Measurements from ENCODE around the gene DYNC1I1. TPM values are rescaled to one million over a fixed set of nuclear protein-coding genes. Genes with fewer than 3 reads are reported as not detected.

Gene DYNC1I1
- total and polyA plus RNA-seq, 2 of the 13 experiments (the other 11 are each of a cell fraction or from before 2014, with no cell fraction given): not detected

DNA sequence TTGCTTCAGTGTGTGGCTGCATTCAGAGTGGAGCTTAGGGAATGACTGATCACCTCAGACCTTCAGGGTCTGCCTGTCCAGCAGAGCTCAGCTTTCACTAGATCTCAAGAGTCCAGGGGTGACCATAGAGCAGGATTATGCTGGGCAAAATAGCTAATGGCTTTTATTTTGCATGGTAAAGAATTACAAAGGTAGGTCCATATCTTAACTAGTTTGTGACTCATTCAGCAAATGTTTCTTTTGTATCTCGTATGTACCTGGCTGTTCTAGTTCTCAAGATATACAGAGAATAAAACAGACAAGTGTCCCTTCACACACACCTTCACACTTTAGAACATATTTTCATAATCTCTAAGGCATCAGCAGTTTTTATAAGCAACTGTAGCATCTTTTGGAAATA lies 180.5 kb downstream of the DYNC1I1 start:
- Histone ChIP-seq H3K27me3 (ENCODE audit: control insufficient read depth in 1 of 2, insufficient read depth in 2 of 2, low read length in 2 of 2) (no peaks in the 10 kb centered on the region), H3K27ac (ENCODE audit: extremely low read length, insufficient read depth, low read length) (no peak overlapping the region), H4K20me1 (ENCODE audit: insufficient read depth, low read length) (no peaks in the 10 kb centered on the region), H3K4me2 (ENCODE audit: low read depth, low read length) (no peak overlapping the region), H3K4me3 (replicated peaks in 1 of 3; ENCODE audit: insufficient read depth in 1 of 3, low read depth in 2 of 3, low read length in 3 of 3) (no peak overlapping the region), H3K9me3 (ENCODE audit: low read length) (no peaks in the 10 kb centered on the region), H3K79me2 (ENCODE audit: insufficient read depth, low read length) (no peaks in the 10 kb centered on the region), H3K4me1 (ENCODE audit: insufficient read depth, low read length) (no peaks in the 10 kb centered on the region), H2AFZ (ENCODE audit: low read length) (no peak overlapping the region), H3K9ac (ENCODE audit: insufficient read depth, low read depth, low read length) (no peak overlapping the region), H3K36me3 (replicated peaks in 1 of 2; ENCODE audit: control insufficient read depth in 1 of 2, insufficient read depth in 2 of 2, low read length in 2 of 2) (no peaks in the 10 kb centered on the region)
- FAIRE-seq: no peak
- no peak for DNase-seq (ENCODE audit: low spot score)
- in situ Hi-C loops (cut with HindIII; ENCODE audit: extremely low pct_ligation_motif_present, low pct_unique_long_range_greater_than_20kb) (no loop called here), intact Hi-C loops (cut with micrococcal nuclease; ENCODE audit: unreplicated experiment) (no loop called here)
- no TSS peak for BruUV-seq (replicated peaks)
- ChIA-PET POLR2A (no interaction called here), CTCF (ENCODE audit: low intra/inter-chr PET ratio, low total read pairs) (no interaction called here)
- WGBS (ENCODE audit: low lambda C conversion rate): 7% methylated on average over 1 of the region's 1 CpG
- no peak for ATAC-seq
- TF ChIP-seq, protein P1, sequence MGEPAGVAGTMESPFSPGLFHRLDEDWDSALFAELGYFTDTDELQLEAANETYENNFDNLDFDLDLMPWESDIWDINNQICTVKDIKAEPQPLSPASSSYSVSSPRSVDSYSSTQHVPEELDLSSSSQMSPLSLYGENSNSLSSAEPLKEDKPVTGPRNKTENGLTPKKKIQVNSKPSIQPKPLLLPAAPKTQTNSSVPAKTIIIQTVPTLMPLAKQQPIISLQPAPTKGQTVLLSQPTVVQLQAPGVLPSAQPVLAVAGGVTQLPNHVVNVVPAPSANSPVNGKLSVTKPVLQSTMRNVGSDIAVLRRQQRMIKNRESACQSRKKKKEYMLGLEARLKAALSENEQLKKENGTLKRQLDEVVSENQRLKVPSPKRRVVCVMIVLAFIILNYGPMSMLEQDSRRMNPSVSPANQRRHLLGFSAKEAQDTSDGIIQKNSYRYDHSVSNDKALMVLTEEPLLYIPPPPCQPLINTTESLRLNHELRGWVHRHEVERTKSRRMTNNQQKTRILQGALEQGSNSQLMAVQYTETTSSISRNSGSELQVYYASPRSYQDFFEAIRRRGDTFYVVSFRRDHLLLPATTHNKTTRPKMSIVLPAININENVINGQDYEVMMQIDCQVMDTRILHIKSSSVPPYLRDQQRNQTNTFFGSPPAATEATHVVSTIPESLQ (CRISPR knock-in tag; conservative IDR thresholded peaks at IDR 0.05): no peak
- TF ChIP-seq STAG1 (CRISPR knock-in tag; IDR thresholded peaks at IDR 0.05) (no peak), ESRRA (CRISPR knock-in tag; IDR thresholded peaks at IDR 0.05; ENCODE audit: low read depth) (no peak), MIER2 (CRISPR knock-in tag; IDR thresholded peaks at IDR 0.05) (no peak), KMT2B (CRISPR knock-in tag; IDR thresholded peaks at IDR 0.05) (no peak), SP1 (IDR thresholded peaks at IDR 0.05) (no peak), SP1 (CRISPR knock-in tag; IDR thresholded peaks at IDR 0.05) (no peak), ZNF510 (CRISPR knock-in tag; IDR thresholded peaks at IDR 0.05; ENCODE audit: low read depth) (no peak), ZNF878 (CRISPR knock-in tag; IDR thresholded peaks at IDR 0.05) (no peak), ZNF792 (CRISPR knock-in tag; IDR thresholded peaks at IDR 0.05) (no peak), ZNF263 (CRISPR knock-in tag; IDR thresholded peaks at IDR 0.05) (no peak), ATF7 (IDR thresholded peaks at IDR 0.05) (no peak), ATF7 (CRISPR knock-in tag; IDR thresholded peaks at IDR 0.05) (no peak), ZNF629 (CRISPR knock-in tag; conservative IDR thresholded peaks at IDR 0.05) (no peak), ZNF33B (CRISPR knock-in tag; IDR thresholded peaks at IDR 0.05) (no peak), FOXK1 (CRISPR knock-in tag; IDR thresholded peaks at IDR 0.05; ENCODE audit: borderline replicate concordance, low read depth) (no peak), SPEN (CRISPR knock-in tag; IDR thresholded peaks at IDR 0.05; ENCODE audit: low read depth) (no peak)
- TF ChIP-seq, protein P2, sequence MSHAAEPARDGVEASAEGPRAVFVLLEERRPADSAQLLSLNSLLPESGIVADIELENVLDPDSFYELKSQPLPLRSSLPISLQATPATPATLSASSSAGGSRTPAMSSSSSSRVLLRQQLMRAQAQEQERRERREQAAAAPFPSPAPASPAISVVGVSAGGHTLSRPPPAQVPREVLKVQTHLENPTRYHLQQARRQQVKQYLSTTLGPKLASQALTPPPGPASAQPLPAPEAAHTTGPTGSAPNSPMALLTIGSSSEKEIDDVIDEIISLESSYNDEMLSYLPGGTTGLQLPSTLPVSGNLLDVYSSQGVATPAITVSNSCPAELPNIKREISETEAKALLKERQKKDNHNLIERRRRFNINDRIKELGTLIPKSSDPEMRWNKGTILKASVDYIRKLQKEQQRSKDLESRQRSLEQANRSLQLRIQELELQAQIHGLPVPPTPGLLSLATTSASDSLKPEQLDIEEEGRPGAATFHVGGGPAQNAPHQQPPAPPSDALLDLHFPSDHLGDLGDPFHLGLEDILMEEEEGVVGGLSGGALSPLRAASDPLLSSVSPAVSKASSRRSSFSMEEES (CRISPR knock-in tag; IDR thresholded peaks at IDR 0.05): no peak
- TF ChIP-seq, protein P3, sequence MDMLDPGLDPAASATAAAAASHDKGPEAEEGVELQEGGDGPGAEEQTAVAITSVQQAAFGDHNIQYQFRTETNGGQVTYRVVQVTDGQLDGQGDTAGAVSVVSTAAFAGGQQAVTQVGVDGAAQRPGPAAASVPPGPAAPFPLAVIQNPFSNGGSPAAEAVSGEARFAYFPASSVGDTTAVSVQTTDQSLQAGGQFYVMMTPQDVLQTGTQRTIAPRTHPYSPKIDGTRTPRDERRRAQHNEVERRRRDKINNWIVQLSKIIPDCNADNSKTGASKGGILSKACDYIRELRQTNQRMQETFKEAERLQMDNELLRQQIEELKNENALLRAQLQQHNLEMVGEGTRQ (IDR thresholded peaks at IDR 0.05; ENCODE audit: low read depth, low read length): no peak
- TF ChIP-seq, protein P3 (CRISPR knock-in tag; IDR thresholded peaks at IDR 0.05; ENCODE audit: borderline replicate concordance): no peak
- TF ChIP-seq, protein P4, sequence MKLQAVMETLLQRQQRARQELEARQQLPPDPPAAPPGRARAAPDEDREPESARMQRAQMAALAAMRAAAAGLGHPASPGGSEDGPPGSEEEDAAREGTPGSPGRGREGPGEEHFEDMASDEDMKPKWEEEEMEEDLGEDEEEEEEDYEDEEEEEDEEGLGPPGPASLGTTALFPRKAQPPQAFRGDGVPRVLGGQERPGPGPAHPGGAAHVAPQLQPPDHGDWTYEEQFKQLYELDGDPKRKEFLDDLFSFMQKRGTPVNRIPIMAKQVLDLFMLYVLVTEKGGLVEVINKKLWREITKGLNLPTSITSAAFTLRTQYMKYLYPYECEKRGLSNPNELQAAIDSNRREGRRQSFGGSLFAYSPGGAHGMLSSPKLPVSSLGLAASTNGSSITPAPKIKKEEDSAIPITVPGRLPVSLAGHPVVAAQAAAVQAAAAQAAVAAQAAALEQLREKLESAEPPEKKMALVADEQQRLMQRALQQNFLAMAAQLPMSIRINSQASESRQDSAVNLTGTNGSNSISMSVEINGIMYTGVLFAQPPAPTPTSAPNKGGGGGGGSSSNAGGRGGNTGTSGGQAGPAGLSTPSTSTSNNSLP (IDR thresholded peaks at IDR 0.05; ENCODE audit: low read depth, low read length): no peak

Data from HepG2 (cell line).